K562 (cell line): ENCODE data around the gene RABL3. TPM values are rescaled to one million over a fixed set of nuclear protein-coding genes. Genes with fewer than 3 reads are reported as not detected.

ENCODE experiments used
- C11orf30 ChIP-seq: fragments of 450-650 bp; IDR thresholded peaks from 2 replicates; pipeline ENCODE4 v1.6.1; 2016; ENCODE audit warnings: low read depth, mild to moderate bottlenecking
- CCNT2 ChIP-seq: IDR thresholded peaks from 2 replicates; pipeline ENCODE4 v1.6.1; 2011; ENCODE audit warnings: borderline replicate concordance, low read depth, mild to moderate bottlenecking, moderate library complexity, mixed read lengths, low read length; ENCODE audit not compliant: insufficient read length; ENCODE audit errors: extremely low read depth
- E2F1 ChIP-seq: sonication (generic); formaldehyde crosslinking; IDR thresholded peaks from 2 replicates; pipeline ENCODE4 v1.8.1; 2023; ENCODE audit warnings: mild to moderate bottlenecking, missing genetic modification reagents, moderate library complexity
- HMGXB4 ChIP-seq: sonication (generic); formaldehyde crosslinking; IDR thresholded peaks from 2 replicates; pipeline ENCODE4 v1.8.1; 2023; ENCODE audit warnings: mild to moderate bottlenecking, missing genetic modification reagents
- HSF4 ChIP-seq: fragments of 250-450 bp; sonication (Bioruptor Pico); IDR thresholded peaks from 2 replicates; pipeline ENCODE4 v2.1.2; 2022; ENCODE audit warnings: mild to moderate bottlenecking, moderate library complexity, borderline replicate concordance
- KDM1A ChIP-seq, 2 experiments: fragments of 450-650 bp; IDR thresholded peaks; 2 replicates each; pipeline ENCODE4 v1.6.1; 2016; ENCODE audit warnings: mild to moderate bottlenecking in 2 of 2
- KLF1 ChIP-seq: fragments of 450-650 bp; IDR thresholded peaks from 2 replicates; pipeline ENCODE4 v1.6.1; 2016; ENCODE audit warnings: missing genetic modification characterization, missing compliant biosample characterization
- MAFK ChIP-seq: IDR thresholded peaks from 2 replicates; pipeline ENCODE4 v1.6.1; 2011; ENCODE audit warnings: low read length, improper control_type of control experiment
- MCM7 ChIP-seq, 2 experiments: fragments of 450-650 bp; IDR thresholded peaks; 2 replicates each; pipeline ENCODE4 v1.6.1; 2016 to 2018
- MTA1 ChIP-seq: fragments of 450-650 bp; IDR thresholded peaks from 2 replicates; pipeline ENCODE4 v1.6.1; 2017; ENCODE audit warnings: borderline replicate concordance
- NFE2L1 ChIP-seq: fragments of 450-650 bp; IDR thresholded peaks from 2 replicates; pipeline ENCODE4 v1.6.1; 2016; ENCODE audit warnings: missing genetic modification characterization, low read depth, mild to moderate bottlenecking, missing compliant biosample characterization, moderate library complexity, borderline replicate concordance
- NONO ChIP-seq, 2 experiments: fragments of 200-400 bp in 1 of 2; fragments of 450-650 bp in 1 of 2; formaldehyde crosslinking in 1 of 2; IDR thresholded peaks; 2 replicates each; pipeline ENCODE4 v1.6.1; 2017; ENCODE audit warnings: low read depth in 2 of 2, mild to moderate bottlenecking in 2 of 2, moderate library complexity in 2 of 2, low read length in 1 of 2
- PATZ1 ChIP-seq: fragments of 250-450 bp; sonication (Bioruptor Pico); IDR thresholded peaks from 2 replicates; pipeline ENCODE4 v1.5.0; 2020; ENCODE audit warnings: mild to moderate bottlenecking, borderline replicate concordance
- PHB ChIP-seq: fragments of 250-450 bp; sonication (Bioruptor Pico); IDR thresholded peaks from 2 replicates; pipeline ENCODE4 v1.5.0; 2021
- SAP30 ChIP-seq: fragments of 200-600 bp; sonication (generic); IDR thresholded peaks from 2 replicates; pipeline ENCODE4 v1.6.1; 2012; ENCODE audit warnings: borderline replicate concordance, low read depth, mild to moderate bottlenecking, moderate library complexity, low read length, control low read depth, inconsistent platforms; ENCODE audit not compliant: insufficient read depth, poor library complexity, severe bottlenecking
- SREBF2 ChIP-seq: sonication (generic); formaldehyde crosslinking; IDR thresholded peaks from 2 replicates; pipeline ENCODE4 v1.4.0; 2020; ENCODE audit warnings: mild to moderate bottlenecking, missing genetic modification reagents
- TAF9B ChIP-seq: fragments of 450-650 bp; IDR thresholded peaks from 2 replicates; pipeline ENCODE4 v1.6.1; 2018; ENCODE audit warnings: mild to moderate bottlenecking; ENCODE audit not compliant: partially characterized antibody
- TRIM25 ChIP-seq: fragments of 450-650 bp; IDR thresholded peaks from 2 replicates; pipeline ENCODE4 v1.7.0; 2016; ENCODE audit warnings: borderline replicate concordance
- VEZF1 ChIP-seq: fragments of 200-800 bp; sonication (Bioruptor generic); IDR thresholded peaks from 2 replicates; pipeline ENCODE4 v1.6.1; 2017; ENCODE audit warnings: missing genetic modification characterization, missing compliant biosample characterization
- ZNF175 ChIP-seq: fragments of 200-800 bp; sonication (Bioruptor generic); IDR thresholded peaks from 2 replicates; pipeline ENCODE4 v1.6.1; 2016; ENCODE audit warnings: low read depth, mild to moderate bottlenecking, missing genetic modification characterization, missing compliant biosample characterization
- polyA plus RNA-seq, 8 experiments: library from polyadenylated mRNA; depleted of rRNA in 4 of 8; stranded (reverse) in 5 of 8; unstranded in 3 of 8; fragments of >200 nt; fragmentation: Nextera tagmentation in 2 of 8; fragmentation: Illumina TruSeq in 1 of 8; extraction: Ambion mirVana in 2 of 8; extraction: Trizol in 1 of 8; gene quantifications; 2 replicates each; pipeline versions ENCODE4 v1.2.1 to v1.2.3, GENCODE V29; 2011 to 2014; ENCODE audit warnings: inconsistent platforms in 1 of 8, missing spikeins in 1 of 8
- total RNA-seq, 7 experiments: library from RNA; depleted of rRNA in 6 of 7; stranded (reverse); fragments of >200 nt in 6 of 7; fragmentation: Illumina TruSeq in 2 of 7; extraction: Trizol in 2 of 7; gene quantifications; 2 replicates each; pipeline versions ENCODE4 v1.2.1 to v1.2.3, GENCODE V29; 2011 to 2021; ENCODE audit warnings: low replicate concordance in 1 of 7

The RABL3 gene
- total and polyA plus RNA-seq, 9 of the 15 experiments (the other 6 are each of a cell fraction or from before 2014, with no cell fraction given): 6.5 to 30.7 (median 12.3) TPM

GRCh38 chr3:120741320-120741719, 996 bp downstream of the RABL3 start (continued):
- TF ChIP-seq PATZ1 (CRISPR knock-in tag): no peak
- TF ChIP-seq C11orf30: peak; percentile 98
- TF ChIP-seq E2F1: no peak
- no peak for TF ChIP-seq SAP30
- no peak for TF ChIP-seq CCNT2
- no peak for TF ChIP-seq VEZF1 (CRISPR knock-in tag)
- no peak for TF ChIP-seq MTA1
- TF ChIP-seq TAF9B: no peak
- TF ChIP-seq KLF1: no peak
- peak; percentile 100 for TF ChIP-seq MAFK
- TF ChIP-seq HSF4 (CRISPR knock-in tag): no peak
- TF ChIP-seq SREBF2 (CRISPR knock-in tag): no peak
- TF ChIP-seq ZNF175: 0 out of 2 replicates have a peak, but pooled peaks have one; percentile 9
- TF ChIP-seq PHB (CRISPR knock-in tag): no peak
- TF ChIP-seq MCM7 (IDR thresholded peaks at IDR 0.05): no peak
- TF ChIP-seq NFE2L1: no peak
- no peak for TF ChIP-seq HMGXB4 (CRISPR knock-in tag)
- TF ChIP-seq TRIM25: no peak
- no peak for TF ChIP-seq KDM1A (IDR thresholded peaks at IDR 0.05)
- TF ChIP-seq NONO (IDR thresholded peaks at IDR 0.05; ENCODE audit: low read depth in 2 of 2, low read length in 1 of 2): no peak
